Gastrocnemius medialis (tissue), 4 donors: ENCODE results near the gene RGP1.

Experiments
- POLR2A ChIP-seq, 2 donors: fragments of 450-650 bp; IDR thresholded peaks; one replicate each; pipeline ENCODE4 v1.6.1; 2017; ENCODE audit warnings: antibody characterized with exemption in 2 of 2, mild to moderate bottlenecking in 2 of 2, moderate library complexity in 2 of 2
- TF ChIP-seq, protein P1 (sequence below), 5 experiments: fragments of 450-650 bp in 3 of 5; fragments of 200-600 bp in 2 of 5; sonication (generic) in 2 of 5; IDR thresholded peaks in 4 of 5; conservative IDR thresholded peaks in 1 of 5; 1 replicate in 4 of 5; 2 replicates in 1 of 5; pipeline ENCODE4 v1.5.1; 2016 to 2019; ENCODE audit warnings: antibody characterized with exemption in 5 of 5, mild to moderate bottlenecking in 3 of 5, moderate library complexity in 3 of 5

- TF ChIP-seq, protein P1, sequence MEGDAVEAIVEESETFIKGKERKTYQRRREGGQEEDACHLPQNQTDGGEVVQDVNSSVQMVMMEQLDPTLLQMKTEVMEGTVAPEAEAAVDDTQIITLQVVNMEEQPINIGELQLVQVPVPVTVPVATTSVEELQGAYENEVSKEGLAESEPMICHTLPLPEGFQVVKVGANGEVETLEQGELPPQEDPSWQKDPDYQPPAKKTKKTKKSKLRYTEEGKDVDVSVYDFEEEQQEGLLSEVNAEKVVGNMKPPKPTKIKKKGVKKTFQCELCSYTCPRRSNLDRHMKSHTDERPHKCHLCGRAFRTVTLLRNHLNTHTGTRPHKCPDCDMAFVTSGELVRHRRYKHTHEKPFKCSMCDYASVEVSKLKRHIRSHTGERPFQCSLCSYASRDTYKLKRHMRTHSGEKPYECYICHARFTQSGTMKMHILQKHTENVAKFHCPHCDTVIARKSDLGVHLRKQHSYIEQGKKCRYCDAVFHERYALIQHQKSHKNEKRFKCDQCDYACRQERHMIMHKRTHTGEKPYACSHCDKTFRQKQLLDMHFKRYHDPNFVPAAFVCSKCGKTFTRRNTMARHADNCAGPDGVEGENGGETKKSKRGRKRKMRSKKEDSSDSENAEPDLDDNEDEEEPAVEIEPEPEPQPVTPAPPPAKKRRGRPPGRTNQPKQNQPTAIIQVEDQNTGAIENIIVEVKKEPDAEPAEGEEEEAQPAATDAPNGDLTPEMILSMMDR (IDR thresholded peaks at IDR 0.05 in 4 of 5, conservative IDR thresholded peaks at IDR 0.05 in 1 of 5) = no peak
- TF ChIP-seq POLR2A (IDR thresholded peaks at IDR 0.05) = no peak
Measured at GRCh38 chr9:35727676-35728040, 21.4 kb upstream of the RGP1 start.
